Mucosa of descending colon (tissue), 3 donors: Measurements from ENCODE around the gene NELFB. TPM values are rescaled to one million over a fixed set of nuclear protein-coding genes. Genes with fewer than 3 reads are reported as not detected.

Experiments
- ATAC-seq: fragments of 200-7000 bp; cut with Tn5 transposase; one replicate; pipeline ENCODE4 v1.9.1; 2020; ENCODE audit warnings: mild to moderate bottlenecking, moderate library complexity
- DNase-seq, 3 donors: peaks; one replicate each; pipeline ENCODE4 v3.0.0-alpha.2; 2020
- H3K36me3 ChIP-seq: fragments of 200-600 bp; one replicate; pipeline ENCODE4 v1.8.0; 2021; ENCODE audit warnings: low read depth, mild to moderate bottlenecking
- H3K4me1 ChIP-seq: fragments of 200-600 bp; one replicate; pipeline ENCODE4 v1.8.0; 2021; ENCODE audit warnings: low read depth, mild to moderate bottlenecking
- H3K4me3 ChIP-seq: fragments of 200-600 bp; one replicate; pipeline ENCODE4 v1.8.0; 2021; ENCODE audit warnings: mild to moderate bottlenecking
- H3K9me3 ChIP-seq: fragments of 200-600 bp; one replicate; pipeline ENCODE4 v1.8.0; 2021; ENCODE audit warnings: mild to moderate bottlenecking
- CTCF ChIP-seq: fragments of 200-600 bp; IDR thresholded peaks from one replicate; pipeline ENCODE4 v1.8.0; 2022; ENCODE audit warnings: antibody characterized with exemption, mild to moderate bottlenecking
- intact Hi-C, 2 donors: fragments of 100-400 bp; cut with DNase I in 1 of 2; cut with micrococcal nuclease in 1 of 2; formaldehyde crosslinking; loops; one replicate each; pipeline versions ENCODE4 v1.11.0 to v1.11.1; 2022; cut with DNase I, micrococcal nuclease
- total RNA-seq, 3 donors: library from RNA; stranded (reverse); fragmentation: NEBNext Ultra II Directional in 2 of 3; extraction: Animal tissue kit (Norgen Biotek cat#: 25700) in 2 of 3; gene quantifications; one replicate each; pipeline versions ENCODE4 v1.2.1 to v1.2.4, GENCODE V29; 2021 to 2023
- donor health status: DM: no; HTN: no; CAD: no; lungs with moderate emphysema.
- donor health status: DM: no; HTN: no; CAD: no.
- donor health status: DM: no; HTN: yes; CAD: no.

NELFB gene
- total RNA-seq, 3 donors from 2014 or later = 52.9 to 66.2 (median 60.5) TPM

- DNase-seq = peak in 2 of 3 donors; percentile 65 to 70
- no peak for ATAC-seq
- intact Hi-C loops = loop anchor here in 1 of 2 donors (5.0 kb wide), 1 partner anchor 113 kb away; no protein-coding TSS in a partner anchor
- Histone ChIP-seq H3K4me1 (peaks cover 16% of the 10 kb centered on the region), H3K36me3 (no peaks in the 10 kb centered on the region), H3K9me3 (no peaks in the 10 kb centered on the region), H3K4me3 (no peak overlapping the region)
- TF ChIP-seq CTCF = no peak
Observed at GRCh38 chr9:137294681-137295237, 39.6 kb downstream of the NELFB start.

GRCh38 chr9:137295238-137295811 lies 40.2 kb downstream of the NELFB start:
- Histone ChIP-seq H3K36me3 (no peaks in the 10 kb centered on the region), H3K4me3 (peak overlapping the region; percentile 26), H3K4me1 (peaks cover 17% of the 10 kb centered on the region), H3K9me3 (no peaks in the 10 kb centered on the region)
- DNase-seq = peak in 2 of 3 donors; percentile 64 to 81
- ATAC-seq = peak; percentile 40
- peak; percentile 87 for TF ChIP-seq CTCF
- intact Hi-C loops = no loop called here

- TF ChIP-seq CTCF = no peak
- Histone ChIP-seq H3K36me3 (no peaks in the 10 kb centered on the region), H3K4me1 (peaks cover 21% of the 10 kb centered on the region), H3K9me3 (no peaks in the 10 kb centered on the region), H3K4me3 (peak overlapping the region; percentile 26)
- DNase-seq (peak; percentile 49 to 73 (median 65)), ATAC-seq (peak; percentile 2)
- intact Hi-C loops = no loop called here
Observed at GRCh38 chr9:137295849-137296669, 40.9 kb downstream of the NELFB start.

- peak; percentile 24 for ATAC-seq
- no peaks in the 10 kb centered on the region for H3K9me3 ChIP-seq
- peak overlapping the region; percentile 26 for H3K4me3 ChIP-seq
- intact Hi-C loops = no loop called here
- H3K4me1 ChIP-seq = peaks cover 21% of the 10 kb centered on the region
- no peak for TF ChIP-seq CTCF
- H3K36me3 ChIP-seq = no peaks in the 10 kb centered on the region
- DNase-seq = peak; percentile 77 to 82 (median 78)
Observed at GRCh38 chr9:137296670-137297664, 41.8 kb downstream of the NELFB start.

GRCh38 chr9:137297966-137298365 lies 42.8 kb downstream of the NELFB start:
- ATAC-seq = no peak
- H3K4me3 ChIP-seq = no peak overlapping the region

More at GRCh38 chr9:137297966-137298365, 42.8 kb downstream of the NELFB start:
- Histone ChIP-seq H3K36me3 (no peaks in the 10 kb centered on the region), H3K9me3 (no peaks in the 10 kb centered on the region), H3K4me1 (peaks cover 20% of the 10 kb centered on the region)
- TF ChIP-seq CTCF = no peak
- peak; percentile 60 to 72 (median 66) for DNase-seq
- intact Hi-C loops = no loop called here
